Liver (tissue), 5 donors: ENCODE measurements around the gene CCDC200. TPM values are rescaled to one million over a fixed set of nuclear protein-coding genes. Genes with fewer than 3 reads are reported as not detected.

Source experiments
- polyA plus RNA-seq, 2 donors: library from polyadenylated mRNA; stranded (reverse) in 1 of 2; unstranded in 1 of 2; fragments of 200-250 nt in 1 of 2; fragments of >200 nt in 1 of 2; fragmentation: Nextera tagmentation in 1 of 2; extraction: Ambion mirVana in 1 of 2; gene quantifications; one replicate each; pipeline versions ENCODE4 v1.2.1 to v1.2.3, GENCODE V29; 2013 to 2015
- small RNA-seq: library from RNA; depleted of rRNA; stranded (forward); fragments of <200 nt; gene quantifications from one replicate; pipeline ENCODE3, GENCODE V24; 2014
- total RNA-seq, 2 donors: library from RNA; depleted of rRNA; stranded (reverse); fragments of >200 nt; gene quantifications; one replicate each; pipeline ENCODE4 v1.2.3, GENCODE V29; 2014
- donor health status: healthy.
- donor health status: healthy.
- donor health status: healthy.

The CCDC200 gene
- total and polyA plus RNA-seq, 4 donors: 1.3 TPM; not detected in 3

Small RNA genes lying within 50 kb of the gene (small RNA-seq; reads per million reads assigned to genes)
- gene RF00004 (not detected), gene RNU2-1 (not detected)

Other genes starting within 250 kb of the CCDC200 start
- under 1 TPM; 0.08 to 0.19 TPM for gene PTGES3L, start 248.5 kb downstream of the CCDC200 start, total RNA-seq
- under 1 TPM in 1 of 2 donors, not detected in 1; 0.13 TPM for gene PTGES3L, start 248.5 kb downstream of the CCDC200 start, polyA plus RNA-seq
- gene RUNDC1, start 248.1 kb downstream of the CCDC200 start, total RNA-seq: 1 to 10 TPM; 5.6 to 8.1 TPM
- 1 to 10 TPM; 2.9 to 3.2 TPM for gene RUNDC1, start 248.1 kb downstream of the CCDC200 start, polyA plus RNA-seq
- 100 to 1,000 TPM; 188 to 422 TPM for gene RPL27, start 230.2 kb downstream of the CCDC200 start, total RNA-seq
- gene RPL27, start 230.2 kb downstream of the CCDC200 start, polyA plus RNA-seq: 100 to 1,000 TPM; 463 to 928 TPM
- 10 to 100 TPM; 11.9 to 20.7 TPM for gene IFI35, start 221.8 kb downstream of the CCDC200 start, total RNA-seq
- 10 to 100 TPM; 23.4 to 34.6 TPM for gene IFI35, start 221.8 kb downstream of the CCDC200 start, polyA plus RNA-seq
- gene VAT1, start 206.2 kb downstream of the CCDC200 start, total RNA-seq: 10 to 100 TPM; 16.3 to 18.7 TPM
- 10 to 100 TPM; 32.1 to 38.8 TPM for gene VAT1, start 206.2 kb downstream of the CCDC200 start, polyA plus RNA-seq
- 1 to 10 TPM; 1.9 to 2.8 TPM for gene RND2, start 203.4 kb downstream of the CCDC200 start, total RNA-seq
- 1 to 10 TPM; 2.1 to 2.4 TPM for gene RND2, start 203.4 kb downstream of the CCDC200 start, polyA plus RNA-seq
- gene BRCA1, start 103.3 kb downstream of the CCDC200 start, total RNA-seq: 10 to 100 TPM in 1 of 2 donors, 1 to 10 TPM in 1; 8.9 to 18.6 TPM
- gene BRCA1, start 103.3 kb downstream of the CCDC200 start, polyA plus RNA-seq: 10 to 100 TPM in 1 of 2 donors, 1 to 10 TPM in 1; 1.5 to 16.8 TPM
- 10 to 100 TPM; 59.3 to 74.6 TPM for gene NBR1, start 57.4 kb downstream of the CCDC200 start, total RNA-seq
- gene NBR1, start 57.4 kb downstream of the CCDC200 start, polyA plus RNA-seq: 10 to 100 TPM; 18.2 to 30.1 TPM
- gene TMEM106A, start 16.7 kb downstream of the CCDC200 start, total RNA-seq: 1 to 10 TPM; 2.9 to 3.8 TPM
- gene TMEM106A, start 16.7 kb downstream of the CCDC200 start, polyA plus RNA-seq: 1 to 10 TPM; 1.3 to 2.3 TPM
- gene RNU2-1, start 5.4 kb upstream of the CCDC200 start, total RNA-seq: not detected
- 1 to 10 TPM in 1 of 2 donors, not detected in 1; 3.4 TPM for gene RNU2-1, start 5.4 kb upstream of the CCDC200 start, polyA plus RNA-seq
- 10 to 100 TPM; 13.6 to 15.3 TPM for gene ARL4D, start 170.4 kb upstream of the CCDC200 start, total RNA-seq
- gene ARL4D, start 170.4 kb upstream of the CCDC200 start, polyA plus RNA-seq: 10 to 100 TPM; 19.9 to 39.2 TPM